ENCODE results near the gene EIF3J.
"Not testable (repeated sequence)": the region's sequence is repeated elsewhere in the genome, so short reads cannot be mapped to it uniquely, and the experiment has no call there.

The EIF3J gene

DNA sequence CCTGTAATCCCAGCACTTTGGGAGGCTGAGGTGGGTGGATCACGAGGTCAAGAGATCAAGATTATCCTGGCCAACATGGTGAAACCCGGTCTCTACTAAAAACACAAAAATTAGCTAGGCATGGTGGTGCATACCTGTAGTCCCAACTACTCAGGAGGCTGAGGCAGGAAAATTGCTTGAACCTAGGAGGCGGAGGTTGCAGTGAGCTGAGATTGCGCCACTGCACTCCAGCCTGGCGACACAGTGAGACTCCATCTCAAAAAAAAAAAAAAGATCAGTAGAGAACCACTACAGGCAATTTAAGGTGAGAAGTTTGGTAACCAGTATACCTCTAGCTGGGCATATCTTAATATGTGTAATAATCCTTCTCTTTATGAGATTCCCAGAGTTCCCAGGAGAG, 7.8 kb downstream of the EIF3J start:
- DNase-seq: not testable (repeated sequence)

DNA sequence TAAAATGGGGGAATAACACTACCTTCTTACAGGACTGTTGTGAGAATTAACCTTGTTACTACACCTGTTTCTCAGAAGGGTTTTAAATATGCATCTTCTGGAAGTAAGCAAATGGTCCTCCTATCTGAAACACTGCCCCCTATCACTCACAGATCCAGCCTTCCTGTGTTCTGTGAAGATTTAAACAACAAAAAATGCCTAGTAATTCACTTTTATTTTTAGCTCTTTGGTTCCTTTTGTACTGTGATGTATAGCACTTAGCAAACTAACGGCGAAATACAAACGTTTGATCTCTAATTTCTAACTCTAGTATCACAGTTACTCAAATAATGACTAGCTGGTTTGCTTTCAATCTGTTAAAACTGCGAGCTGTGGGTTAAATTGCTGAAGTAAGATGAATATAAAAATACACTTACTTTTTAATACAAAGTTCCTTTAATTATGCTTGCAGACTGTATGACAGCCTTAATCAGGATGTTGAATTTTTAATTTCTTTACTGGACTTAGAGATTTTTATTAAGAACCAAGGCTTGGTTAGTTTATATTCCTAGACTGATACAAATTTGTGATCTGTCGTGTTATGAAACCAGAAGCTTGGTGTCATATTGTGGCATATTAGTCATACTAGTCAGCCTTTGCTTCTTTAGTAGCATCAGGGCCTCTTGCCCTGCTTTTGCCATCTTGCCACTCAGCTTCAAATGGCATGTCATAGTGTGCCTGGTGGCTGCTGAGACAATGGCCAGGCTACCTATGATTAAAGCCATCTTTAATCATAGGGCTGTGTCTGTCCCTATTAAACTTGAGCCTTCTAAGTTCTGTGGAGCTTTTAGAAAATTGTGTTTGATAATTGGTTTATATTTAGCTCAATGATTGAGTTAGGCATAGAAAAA, 9.2 kb downstream of the EIF3J start:
- peak; percentile 81 for DNase-seq

DNA sequence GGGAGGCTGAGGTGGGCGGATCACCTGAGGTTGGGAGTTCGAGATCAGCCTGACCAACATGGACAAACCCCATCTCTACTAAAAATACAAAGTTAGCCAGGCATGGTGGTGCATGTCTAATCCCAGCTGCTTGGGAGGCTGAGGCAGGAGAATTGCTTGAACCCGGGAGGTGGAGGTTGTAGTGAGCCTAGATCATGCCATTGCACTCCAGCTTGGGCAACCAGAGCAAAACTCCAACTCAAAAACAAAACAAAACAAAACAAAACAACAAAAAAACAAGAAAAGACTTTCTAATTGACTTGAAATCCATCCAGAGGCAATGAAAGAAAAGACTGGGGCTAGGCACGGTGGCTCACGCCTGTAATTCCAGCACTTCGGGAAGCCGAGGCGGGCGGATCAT, 12.2 kb downstream of the EIF3J start:
- DNase-seq: not testable (repeated sequence)

DNA sequence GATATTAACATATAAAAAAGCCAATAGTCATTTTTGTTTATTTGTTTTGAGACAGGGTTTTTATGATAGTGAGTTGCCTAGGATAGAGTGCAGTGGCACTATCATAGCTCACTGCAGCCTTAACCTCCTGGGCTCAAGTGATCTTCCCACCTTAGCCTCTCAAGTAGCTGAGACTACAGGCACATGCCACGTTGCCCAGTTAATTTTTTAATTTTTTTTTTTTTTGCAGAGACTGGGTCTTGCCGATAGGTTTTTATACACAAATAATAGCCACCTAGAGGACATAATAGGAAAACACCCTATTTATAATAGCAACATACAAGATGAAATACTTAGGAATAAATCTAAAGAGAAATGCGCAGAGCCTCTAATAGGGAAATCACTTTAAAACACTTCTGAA, 13.3 kb downstream of the EIF3J start:
- peak; percentile 28 for DNase-seq

DNA sequence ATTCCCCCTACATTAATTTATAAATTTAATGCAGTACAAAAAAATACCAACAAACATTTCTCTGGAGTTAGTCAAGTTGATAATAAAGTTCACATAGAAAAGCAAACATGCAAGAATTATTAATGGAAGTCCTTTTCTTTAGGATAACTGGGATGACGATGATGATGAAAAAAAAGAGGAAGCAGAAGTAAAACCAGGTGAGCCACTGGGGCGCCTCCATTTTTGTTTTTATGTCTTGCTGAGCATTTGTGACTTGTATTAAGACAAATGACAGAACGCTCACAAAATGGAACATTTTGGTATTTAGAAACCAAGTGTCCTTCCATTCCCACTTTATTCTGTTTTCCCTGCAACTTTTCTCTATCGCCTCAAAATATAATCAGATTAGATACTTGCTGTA, 13.8 kb downstream of the EIF3J start:
- no peak for DNase-seq

DNA sequence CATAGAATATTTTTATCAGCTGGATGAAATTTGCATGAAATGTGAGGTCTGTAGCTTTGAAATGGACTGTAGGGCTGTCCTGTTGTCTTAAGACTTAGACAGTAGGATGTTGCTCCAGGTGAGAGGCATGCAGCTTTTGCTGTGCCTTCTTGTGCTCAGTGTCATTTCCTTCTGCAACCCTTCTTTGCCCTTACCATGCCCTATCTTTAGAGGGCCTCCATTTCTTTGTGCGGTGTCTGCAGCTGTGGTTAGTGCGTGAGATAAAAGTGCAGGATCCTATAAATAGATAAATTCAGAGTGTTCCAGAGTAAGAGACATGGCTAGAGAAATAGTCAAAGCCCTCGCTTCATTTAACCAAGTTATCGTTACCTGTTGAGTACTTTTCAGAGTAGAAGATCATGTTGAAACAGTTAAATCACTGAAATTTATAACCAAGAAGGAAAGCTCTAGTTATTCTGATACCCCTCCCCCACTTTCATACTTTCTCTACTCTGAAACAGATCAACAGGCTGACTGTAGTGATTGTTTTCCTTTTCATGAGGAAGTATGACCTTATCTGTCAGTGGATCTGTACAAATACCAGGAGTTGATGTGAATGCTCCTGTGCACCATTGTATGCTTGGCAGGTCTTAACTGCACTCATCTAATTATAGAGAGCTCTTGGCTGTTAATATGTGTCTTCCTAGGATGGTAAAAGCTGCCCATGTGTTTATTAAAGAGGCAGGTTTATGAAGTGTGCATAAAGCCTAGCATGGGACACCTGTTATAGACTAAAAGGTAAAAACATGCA, 18.2 kb downstream of the EIF3J start:
- DNase-seq: no peak

DNA sequence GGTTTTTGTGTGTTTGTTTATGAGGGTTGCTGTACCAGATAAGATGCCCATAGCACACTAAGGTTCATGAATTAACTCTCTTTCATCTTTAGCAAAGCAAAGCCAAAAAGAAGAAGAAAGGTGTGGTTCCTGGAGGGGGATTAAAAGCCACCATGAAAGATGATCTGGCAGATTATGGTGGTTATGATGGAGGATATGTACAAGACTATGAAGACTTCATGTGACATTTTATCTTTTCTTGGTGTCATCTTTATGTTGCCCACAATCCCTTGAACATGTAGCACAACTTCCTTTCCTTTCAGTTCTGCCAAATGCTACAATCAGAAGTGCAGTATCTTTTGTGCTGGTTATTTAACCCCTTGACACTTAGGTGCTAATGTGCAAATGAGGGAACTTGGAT, 24.0 kb downstream of the EIF3J start:
- DNase-seq: not testable (repeated sequence)

DNA sequence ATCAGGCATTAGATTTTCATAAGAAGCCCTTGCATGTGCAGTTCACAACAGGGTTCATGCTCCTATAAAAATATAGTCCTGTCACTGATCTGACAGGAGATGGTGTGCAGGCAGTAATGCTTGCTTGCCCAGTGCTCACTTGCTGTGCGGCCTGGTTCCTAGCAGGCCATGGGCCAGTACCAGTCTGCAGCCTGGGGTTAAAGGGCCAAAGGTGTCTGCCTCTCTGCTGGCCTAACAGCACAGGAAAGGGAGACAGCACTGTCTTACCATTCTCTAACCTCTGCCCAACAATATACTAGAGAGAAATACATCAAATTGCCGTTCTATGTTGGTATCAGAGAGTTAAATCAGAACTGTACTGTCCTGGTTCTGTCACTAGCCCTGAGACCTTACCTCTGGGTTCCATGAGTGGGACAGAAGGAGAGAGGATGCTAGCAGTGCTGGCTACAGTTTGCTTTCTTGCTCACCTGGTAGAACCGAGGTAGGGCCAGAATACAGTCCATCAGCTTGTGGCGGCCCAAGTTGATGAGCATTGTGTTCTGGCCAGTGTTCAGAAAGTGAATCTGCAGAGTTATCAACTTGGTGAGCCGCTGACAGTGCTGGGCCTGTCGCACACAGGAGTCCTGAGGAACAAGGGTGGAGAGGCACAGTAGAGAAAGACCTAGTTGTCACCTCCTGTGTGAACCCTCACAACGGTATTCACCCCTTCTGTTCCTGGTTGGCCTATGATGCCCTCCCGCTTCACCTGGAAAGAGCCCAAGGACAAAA, 28.6 kb downstream of the EIF3J start:
- no peak for DNase-seq

DNA sequence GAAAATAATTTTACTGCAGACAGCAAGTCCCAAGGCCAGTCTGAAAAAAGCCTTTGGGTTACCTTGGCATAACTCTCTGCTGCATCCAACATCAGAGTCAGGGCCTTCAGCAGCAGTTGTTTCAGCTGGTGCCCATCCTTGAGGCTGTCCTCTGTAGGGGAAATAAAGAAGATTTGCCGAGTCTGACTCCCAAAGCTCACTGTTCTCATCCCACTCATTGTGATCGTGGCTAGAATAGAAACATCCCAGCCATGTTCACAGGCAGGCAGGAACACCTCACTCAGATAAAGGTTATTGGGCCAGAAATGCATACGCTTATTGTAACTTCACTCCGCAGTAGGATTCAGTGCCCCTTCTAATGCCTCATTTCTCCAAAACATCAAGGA, 29.2 kb downstream of the EIF3J start:
- no peak for DNase-seq

DNA sequence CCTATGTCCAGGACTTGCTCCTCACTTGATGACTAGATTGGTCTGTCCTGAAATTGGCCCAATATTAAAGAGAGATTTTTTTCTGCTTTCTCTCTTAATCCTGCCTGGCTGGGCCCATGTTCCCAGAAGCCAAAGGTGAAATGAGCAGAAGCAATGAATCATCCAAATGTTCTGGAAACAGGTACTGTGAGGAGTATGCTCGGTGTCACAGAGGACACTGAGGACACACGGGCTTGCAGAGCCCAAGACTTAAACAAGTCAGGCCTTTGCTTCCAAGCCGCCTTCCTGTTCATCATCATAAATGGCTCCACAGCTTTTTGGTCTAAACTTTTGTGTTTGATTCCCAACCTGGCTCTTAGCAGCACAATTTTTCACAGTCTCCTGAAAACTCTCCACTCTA, 31.4 kb downstream of the EIF3J start:
- DNase-seq: no peak

DNA sequence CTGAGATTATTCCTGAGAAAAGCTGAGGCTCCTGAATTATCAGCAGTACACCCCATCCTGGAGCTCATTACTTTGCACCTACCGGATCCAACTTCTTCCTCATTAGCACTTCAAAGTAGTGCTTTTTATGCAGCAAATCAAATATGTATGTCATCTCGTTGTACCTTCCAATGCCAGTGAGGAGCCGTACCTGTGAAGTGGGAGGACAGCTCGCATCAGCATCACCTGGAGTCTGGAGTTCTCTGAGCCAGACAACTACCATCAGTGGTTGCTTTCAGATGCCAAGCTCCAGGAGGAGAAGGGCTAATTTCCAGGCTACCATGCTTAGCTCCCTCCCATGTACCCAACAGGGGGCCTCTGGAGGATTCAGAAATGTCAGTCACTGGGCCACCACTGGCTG, 32.4 kb downstream of the EIF3J start:
- DNase-seq: no peak

DNA sequence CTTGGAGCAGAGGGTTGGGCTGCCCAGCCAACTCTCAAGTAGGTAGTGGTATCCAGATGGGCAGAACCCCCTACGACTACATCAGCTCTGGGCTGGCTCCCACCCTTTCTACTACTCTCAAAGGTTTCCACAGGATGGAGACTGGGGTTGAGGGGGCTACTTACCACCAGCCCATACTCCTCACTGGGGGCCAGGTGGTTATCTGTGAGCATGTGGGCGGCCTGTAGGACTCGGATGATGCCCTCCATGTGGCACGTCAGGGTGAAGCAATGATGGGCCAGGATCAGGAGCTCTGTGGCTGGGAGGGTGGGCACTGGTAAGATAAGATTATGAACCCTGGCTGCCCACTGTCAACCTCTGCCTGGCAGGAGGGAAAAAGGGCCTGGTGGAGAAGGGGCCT, 33.4 kb downstream of the EIF3J start:
- DNase-seq: no peak

DNA sequence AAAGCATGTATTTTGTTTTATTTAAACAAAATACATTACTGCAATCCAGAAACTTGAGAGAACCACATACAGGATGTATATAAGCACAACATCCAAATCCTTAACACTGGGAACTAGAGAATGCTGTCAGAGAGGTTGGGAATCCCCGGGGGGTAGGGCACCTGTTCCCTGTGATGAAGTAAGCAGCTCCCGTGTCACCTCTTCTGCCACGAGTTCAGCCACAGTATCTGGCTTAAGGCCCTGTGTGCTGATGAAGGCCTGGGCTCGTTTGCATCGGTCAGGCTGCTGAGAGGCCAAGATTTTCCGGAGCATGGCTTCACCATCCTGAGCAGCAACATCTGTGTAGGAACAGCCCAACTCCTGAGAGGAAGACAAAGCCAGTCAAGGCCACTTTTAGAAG, 36.4 kb downstream of the EIF3J start:
- no peak for DNase-seq

DNA sequence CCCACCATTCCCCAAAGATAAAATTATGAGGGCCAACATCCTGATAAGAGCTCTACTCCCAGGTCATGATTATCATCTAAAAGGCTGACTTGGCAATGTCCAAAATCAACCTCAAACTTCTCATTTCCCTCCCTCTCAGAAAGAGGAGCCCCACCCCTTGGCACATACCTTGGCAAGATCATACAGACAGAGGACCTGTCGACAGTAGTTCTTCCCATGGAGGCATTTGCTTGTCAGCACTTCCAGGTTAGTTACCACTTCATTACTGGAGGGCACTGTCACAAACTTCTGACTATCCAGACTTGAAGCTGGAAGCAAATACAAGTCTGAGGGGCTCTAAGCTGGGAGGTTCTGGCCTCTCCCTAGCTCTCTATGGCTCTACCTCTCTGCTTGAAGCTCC, 37.8 kb downstream of the EIF3J start:
- no peak for DNase-seq

DNA sequence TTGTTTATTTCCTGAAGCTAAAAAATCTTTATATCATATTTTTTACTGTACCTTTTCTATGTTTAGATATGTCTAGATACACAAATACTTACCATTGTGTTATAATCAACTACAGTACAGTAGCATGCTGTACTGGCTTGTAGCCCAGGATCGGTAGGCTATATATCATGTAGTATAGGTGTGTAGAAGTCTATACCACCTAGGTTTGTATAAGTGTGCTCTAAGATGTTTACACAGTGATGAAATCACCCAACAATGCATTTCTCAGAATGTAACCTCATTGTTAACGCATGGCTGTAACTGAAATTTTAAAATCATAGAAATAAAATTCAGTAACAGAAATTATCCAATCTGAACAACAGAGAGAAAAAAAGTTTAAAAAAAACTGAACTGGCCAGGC, 43.2 kb downstream of the EIF3J start:
- DNase-seq: no peak

DNA sequence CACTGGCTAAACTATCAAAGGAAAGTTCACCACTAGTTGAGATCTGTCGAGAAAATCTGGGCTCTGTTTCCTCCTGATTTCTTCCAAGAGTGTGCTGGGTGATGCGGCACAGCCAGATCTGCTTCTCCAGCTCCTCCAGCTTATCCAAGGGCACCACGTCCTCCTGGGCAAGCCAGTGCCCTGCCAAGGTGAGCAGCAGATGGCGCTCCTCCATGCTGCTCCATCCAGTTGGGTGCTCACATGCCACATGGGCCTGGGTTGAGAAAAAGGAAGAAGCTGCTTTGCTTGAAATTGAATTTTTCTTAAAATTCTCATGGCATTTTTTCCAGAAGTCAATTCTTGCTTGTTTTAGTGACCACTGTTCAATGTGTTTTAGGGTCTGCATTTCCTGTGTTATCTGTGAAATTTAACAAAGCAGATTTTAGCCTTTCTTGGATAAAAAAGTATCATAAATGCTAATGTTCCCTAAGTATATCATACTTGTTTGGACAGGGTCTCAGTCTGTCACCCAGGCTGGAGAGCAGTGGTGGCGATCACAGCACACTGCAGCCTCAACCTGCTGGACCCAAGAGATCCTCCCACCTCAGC, 47.3 kb downstream of the EIF3J start:
- peak; percentile 47 for DNase-seq

DNA sequence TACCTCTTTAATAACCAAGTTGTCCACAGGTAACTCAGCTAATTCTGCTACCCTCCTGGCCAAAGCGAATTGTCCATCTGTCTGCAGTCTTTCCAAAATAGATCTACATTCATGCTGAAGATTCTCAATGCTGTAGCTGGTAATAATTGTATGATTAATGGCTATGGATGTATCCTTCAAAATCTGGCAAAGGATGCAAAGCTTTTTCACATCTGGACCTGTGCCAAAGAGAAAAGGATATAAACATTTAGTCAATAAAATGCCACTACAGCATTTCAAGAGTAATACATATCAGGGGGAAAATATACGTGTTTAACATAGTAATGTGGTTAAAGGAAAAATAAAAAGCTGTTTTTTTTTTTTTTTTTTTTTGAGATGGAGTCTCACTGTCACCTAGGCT, 48.7 kb downstream of the EIF3J start:
- DNase-seq: no peak

DNA sequence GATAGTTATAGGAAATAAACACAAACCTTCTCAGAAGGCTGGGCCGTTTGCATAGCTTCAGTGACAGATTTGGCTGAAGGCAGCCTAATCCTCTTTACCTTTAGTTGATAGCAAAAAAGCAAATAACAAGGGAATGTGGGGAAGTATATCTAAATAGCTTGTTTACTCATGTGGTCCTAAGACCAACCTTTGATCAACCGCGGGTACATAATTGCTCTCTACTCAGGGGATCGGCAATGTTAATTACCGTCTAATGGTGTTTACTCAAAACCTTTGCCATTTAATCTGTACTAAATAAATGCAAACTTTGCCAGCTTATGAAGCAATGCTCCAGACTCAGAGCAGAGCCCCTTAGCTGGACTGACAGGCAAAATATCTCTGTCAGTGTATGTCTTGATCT, 51.6 kb downstream of the EIF3J start:
- no peak for DNase-seq

DNA sequence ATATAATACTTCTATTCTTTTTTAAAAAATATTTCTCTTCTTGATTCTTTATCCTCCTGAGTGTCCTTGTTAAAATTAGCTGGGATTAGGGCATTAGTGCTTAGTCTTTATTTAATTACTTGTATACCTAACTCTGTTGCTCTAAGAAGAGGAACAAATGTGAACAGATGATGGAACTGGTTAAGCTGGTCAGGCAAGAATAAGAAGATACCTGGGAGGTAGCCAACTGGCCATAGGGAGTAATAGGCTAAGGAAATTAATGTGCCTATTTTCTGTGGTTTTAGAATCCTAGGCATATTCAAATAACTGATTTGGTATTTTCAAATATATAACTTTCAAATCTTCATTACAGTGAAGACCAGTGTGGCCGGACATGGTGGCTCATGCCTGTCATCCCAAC, 54.4 kb downstream of the EIF3J start:
- DNase-seq: no peak

DNA sequence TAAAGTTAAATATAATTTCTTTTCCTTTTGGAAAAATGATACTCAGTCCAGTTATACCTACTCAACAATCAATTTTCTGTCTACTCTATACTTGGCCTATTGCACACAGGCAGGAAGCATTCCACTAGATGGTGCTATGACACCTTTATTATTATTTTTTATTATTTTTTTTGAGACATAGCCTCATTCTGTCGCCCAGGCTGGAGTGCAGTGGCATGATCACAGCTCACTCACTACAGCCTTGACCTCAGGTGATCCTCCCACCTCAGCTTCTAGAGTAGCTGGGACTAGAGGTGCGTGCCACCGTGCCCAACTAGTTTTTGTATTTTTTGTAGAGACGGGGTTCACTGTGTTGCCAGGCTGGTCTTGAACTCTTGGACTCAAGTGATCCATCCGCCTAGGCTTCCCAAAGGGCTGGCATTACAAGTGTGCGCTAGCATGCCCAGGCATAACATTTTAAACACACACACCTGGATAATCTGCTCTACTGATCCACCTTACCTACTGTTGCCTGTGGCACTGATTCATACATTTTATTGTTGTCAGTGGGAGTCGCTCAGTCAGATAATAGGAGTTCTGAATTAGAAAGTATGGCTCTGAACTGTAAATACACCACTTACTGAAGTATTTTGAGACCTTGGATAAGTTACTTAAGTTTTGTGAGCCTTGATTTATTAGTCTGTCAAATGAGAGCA, 56.2 kb downstream of the EIF3J start:
- DNase-seq: peak; percentile 48

DNA sequence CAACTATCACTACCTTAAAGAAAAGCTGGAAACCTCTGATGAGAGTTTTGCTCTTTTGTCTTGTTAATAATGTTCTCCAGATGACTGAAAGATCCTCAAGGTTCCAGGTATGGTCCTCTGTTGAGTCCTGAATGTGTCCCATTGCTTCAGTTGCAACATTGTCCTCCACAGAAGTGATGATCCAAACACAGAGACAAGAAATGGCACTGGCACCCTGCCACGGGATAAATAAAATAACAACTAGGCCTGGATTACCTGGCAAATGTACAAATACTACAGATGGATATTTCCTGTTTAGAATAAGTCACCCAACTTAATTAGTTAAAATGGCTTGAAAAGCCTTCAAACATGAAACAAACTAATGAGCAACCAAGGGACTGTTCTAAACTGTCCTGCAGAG, 58.3 kb downstream of the EIF3J start:
- no peak for DNase-seq

All from suppressor macrophage treated with lipopolysaccharide for 4 hours (primary cell).